Measurements from ENCODE around the gene ZNF841.
A peak's percentile ranks its signal among the peaks of the same experiment; 100 is the strongest.
"Not testable (repeated sequence)": the region's sequence is repeated elsewhere in the genome, so short reads cannot be mapped to it uniquely, and the experiment has no call there.

ZNF841 gene

DNA sequence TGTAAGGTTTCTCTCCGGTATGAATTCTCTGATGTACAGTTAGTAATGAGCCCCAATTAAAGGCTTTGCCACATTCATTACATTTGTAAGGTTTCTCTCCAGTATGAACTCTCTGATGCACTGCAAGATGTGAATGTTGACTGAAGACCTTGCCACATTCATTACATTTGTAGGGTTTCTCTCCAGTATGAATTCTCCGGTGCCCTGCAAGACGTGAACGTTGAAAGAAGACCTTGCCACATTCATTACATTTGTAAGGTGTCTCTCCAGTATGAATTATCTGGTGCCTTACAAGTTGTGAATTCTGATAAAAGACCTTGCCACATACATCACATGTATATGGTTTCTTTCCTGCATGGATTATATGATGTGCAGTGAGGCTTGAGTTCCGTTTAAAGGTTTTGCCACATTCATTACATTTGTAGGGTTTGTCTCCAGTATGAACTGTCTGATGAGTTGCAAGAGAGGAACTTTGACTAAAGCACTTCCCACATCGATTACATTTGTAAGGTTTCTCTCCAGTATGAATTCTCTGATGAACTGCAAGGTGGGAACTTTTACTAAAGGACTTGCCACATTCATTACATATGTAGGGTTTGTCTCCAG is 29.2 kb downstream of the ZNF841 start:
- no peak for DNase-seq

- no peak for DNase-seq
Observed at GRCh38 chr19:52065399-52065798, 30.2 kb downstream of the ZNF841 start.

DNA sequence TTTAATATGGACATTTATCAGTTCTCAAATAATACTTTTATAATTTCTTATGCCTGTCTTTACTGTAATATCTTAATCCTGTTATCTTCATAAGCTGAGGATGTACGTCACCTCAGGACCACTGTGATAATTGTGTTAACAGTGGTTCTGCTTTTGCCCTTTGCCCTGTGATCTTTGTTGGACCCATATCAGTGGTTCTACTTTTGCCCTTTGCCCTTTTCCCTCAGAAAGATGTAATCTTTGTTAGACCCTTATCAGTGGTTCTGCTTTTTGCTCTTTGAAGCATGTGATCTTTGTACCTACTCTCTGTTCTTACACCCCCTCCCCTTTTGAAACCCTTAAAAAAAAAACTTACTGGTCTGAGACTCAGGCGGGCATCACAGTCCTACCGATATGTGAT is 39.1 kb downstream of the ZNF841 start:
- not testable (repeated sequence) for DNase-seq

DNA sequence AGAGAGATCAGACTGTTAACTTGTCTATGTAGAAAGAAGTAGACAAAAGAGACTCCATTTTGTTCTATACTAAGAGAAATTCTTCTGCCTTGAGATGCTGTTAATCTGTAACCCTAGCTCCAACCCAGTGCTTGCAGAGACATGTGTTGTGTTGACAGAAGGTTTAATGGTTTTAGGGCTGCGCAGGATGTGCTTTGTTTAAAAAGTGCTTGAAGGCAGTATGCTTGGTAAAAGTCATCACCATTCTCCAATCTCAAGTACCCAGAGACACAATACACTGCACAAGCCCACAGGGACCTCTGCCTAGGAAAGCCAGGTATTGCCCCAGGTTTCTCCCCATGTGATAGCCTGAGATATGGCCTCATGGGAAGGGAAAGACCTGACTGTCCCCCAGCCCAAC is 43.8 kb downstream of the ZNF841 start:
- not testable (repeated sequence) for DNase-seq

GRCh38 chr19:52048555-52049501 is 46.7 kb downstream of the ZNF841 start, which contains the start of gene ZNF432:
ZNF432 (minus strand) TSS chr19:52048838; CDS start chr19:52046868, 1,970 bp downstream.
- DNase-seq, result peak; percentile 74

- DNase-seq, result no peak
Observed at GRCh38 chr19:52039169-52039568, 56.4 kb downstream of the ZNF841 start.

DNA sequence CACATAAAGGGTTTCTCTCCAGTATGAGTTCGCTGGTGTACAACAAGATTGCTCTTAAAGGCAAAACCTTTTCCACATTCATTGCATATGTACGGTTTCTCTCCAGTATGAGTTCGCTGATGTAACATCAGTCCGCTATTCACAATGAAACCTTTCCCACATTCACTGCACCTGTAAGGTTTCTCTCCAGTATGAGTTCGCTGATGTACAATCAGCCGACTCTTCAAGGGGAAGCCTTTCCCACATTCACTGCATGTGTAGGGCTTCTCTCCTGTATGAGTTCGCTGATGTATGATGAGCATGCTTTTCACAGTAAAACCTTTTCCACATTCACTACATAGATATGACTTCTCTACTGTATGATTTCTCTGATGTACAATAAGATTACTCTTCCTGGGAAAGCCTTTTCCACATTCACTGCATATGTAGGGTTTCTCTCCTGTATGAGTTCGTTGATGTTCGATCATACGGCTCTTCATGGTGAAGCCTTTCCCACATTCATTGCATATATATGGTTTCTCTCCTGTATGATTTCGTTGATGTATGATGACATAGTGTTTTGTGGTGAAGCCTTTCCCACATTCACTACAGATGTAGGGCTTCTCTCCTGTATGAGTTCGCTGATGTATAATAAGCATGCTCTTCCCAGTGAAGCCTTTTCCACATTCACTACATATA is 61.4 kb downstream of the ZNF841 start:
- no peak for DNase-seq

DNA sequence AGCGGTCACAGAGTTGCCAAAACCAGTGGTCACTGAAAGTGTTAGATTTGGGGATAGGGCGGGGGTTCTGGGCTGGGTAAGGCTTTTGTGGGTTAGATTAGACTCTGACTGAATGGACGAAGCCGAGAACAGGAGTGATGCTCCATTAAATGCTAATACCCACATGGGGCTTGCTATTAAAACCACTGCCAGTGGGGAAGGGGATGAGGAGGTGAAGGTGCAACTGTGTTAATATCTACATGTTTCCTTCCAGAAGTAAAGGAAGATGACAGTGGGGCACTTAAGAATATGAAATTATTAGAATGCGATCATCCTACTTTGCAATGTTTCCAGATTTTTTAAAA is 66.8 kb downstream of the ZNF841 start:
- DNase-seq, result no peak

GRCh38 chr19:52028027-52028779 is 67.4 kb downstream of the ZNF841 start, which contains the start of gene ZNF614:
ZNF614 (minus strand) TSS chr19:52028379; CDS start chr19:52025745, 2,634 bp downstream.
- peak; percentile 78 for DNase-seq

DNA sequence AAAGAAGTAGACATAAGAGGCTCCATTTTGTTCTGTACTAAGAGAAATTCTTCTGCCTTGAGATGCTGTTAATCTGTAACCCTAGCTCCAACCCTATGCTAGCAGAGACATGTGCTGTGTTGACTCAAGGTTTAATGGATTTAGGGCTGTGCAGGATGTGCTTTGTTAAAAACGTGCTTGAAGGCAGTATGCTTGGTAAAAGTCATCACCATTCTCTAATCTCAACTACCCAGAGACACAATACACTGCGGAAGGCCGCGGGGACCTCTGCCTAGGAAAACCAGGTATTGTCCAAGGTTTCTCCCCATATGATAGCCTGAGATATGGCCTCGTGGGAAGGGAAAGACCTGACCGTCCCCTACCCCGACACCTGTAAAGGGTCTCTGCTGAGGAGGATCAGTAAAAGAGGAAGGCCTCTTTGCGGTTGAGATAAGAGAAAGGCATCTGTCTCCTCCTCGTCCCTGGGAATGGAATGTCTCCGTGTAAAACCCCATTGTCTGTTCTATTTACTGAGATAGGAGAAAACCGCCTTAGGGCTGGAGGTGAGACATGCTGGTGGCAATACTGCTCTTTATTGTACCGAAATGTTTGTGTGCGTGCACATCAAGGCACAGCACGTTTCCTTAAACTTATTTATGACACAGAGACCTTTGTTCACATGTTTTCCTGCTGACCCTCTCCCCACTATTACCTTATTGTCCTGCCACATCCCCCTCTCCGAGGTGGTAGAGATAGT is 69.1 kb downstream of the ZNF841 start:
- not testable (repeated sequence) for DNase-seq

DNA sequence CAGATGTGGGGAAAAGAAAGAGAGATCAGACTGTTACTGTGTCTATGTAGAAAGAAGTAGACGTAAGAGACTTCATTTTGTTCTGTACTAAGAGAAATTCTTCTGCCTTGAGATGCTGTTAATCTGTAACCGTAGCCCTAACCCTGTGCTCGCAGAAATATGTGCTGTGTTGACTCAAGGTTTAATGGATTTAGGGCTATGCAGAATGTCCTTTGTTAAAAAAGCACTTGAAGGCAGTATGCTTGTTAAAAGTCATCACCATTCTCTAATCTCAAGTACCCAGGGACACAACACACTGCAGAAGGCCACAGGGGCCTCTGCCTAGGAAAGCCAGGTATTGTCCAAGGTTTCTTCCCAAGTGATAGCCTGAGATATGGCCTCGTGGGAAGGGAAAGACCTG is 71.1 kb downstream of the ZNF841 start:
- DNase-seq, result not testable (repeated sequence)

GRCh38 chr19:52022193-52022592 is 73.4 kb downstream of the ZNF841 start:
- DNase-seq, result no peak

DNA sequence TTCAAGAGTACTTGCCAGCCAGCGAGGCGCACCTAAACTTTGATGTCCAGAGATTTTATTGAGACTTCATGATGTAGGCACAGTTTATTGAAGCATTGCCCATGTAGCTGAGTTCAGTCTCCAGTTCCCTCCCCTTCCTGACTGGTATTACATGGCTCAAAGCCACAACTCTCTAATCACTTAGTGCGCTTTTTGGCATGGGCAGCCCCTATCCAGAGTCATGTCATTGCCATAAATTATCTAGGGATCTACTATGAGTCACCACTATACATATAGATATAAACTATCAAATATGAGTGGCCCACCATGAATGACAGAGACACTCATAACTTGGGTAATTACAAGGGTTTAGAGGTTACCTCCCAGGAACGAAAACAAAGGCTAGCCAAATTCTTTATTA is 75.1 kb downstream of the ZNF841 start:
- DNase-seq, result no peak
